ENCODE results near the gene TTC16. TPM values are rescaled to one million over a fixed set of nuclear protein-coding genes. Genes with fewer than 3 reads are reported as not detected.

The TTC16 gene
- total RNA-seq, 1 experiment from 2014 or later = not detected

- TF ChIP-seq TP53 (CRISPR knock-in tag; IDR thresholded peaks at IDR 0.05) = no peak
- no peak for TF ChIP-seq SMAD3 (CRISPR knock-in tag; IDR thresholded peaks at IDR 0.05; ENCODE audit: borderline replicate concordance)
- TF ChIP-seq, protein P1, sequence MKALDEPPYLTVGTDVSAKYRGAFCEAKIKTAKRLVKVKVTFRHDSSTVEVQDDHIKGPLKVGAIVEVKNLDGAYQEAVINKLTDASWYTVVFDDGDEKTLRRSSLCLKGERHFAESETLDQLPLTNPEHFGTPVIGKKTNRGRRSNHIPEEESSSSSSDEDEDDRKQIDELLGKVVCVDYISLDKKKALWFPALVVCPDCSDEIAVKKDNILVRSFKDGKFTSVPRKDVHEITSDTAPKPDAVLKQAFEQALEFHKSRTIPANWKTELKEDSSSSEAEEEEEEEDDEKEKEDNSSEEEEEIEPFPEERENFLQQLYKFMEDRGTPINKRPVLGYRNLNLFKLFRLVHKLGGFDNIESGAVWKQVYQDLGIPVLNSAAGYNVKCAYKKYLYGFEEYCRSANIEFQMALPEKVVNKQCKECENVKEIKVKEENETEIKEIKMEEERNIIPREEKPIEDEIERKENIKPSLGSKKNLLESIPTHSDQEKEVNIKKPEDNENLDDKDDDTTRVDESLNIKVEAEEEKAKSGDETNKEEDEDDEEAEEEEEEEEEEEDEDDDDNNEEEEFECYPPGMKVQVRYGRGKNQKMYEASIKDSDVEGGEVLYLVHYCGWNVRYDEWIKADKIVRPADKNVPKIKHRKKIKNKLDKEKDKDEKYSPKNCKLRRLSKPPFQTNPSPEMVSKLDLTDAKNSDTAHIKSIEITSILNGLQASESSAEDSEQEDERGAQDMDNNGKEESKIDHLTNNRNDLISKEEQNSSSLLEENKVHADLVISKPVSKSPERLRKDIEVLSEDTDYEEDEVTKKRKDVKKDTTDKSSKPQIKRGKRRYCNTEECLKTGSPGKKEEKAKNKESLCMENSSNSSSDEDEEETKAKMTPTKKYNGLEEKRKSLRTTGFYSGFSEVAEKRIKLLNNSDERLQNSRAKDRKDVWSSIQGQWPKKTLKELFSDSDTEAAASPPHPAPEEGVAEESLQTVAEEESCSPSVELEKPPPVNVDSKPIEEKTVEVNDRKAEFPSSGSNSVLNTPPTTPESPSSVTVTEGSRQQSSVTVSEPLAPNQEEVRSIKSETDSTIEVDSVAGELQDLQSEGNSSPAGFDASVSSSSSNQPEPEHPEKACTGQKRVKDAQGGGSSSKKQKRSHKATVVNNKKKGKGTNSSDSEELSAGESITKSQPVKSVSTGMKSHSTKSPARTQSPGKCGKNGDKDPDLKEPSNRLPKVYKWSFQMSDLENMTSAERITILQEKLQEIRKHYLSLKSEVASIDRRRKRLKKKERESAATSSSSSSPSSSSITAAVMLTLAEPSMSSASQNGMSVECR (CRISPR knock-in tag; IDR thresholded peaks at IDR 0.05; ENCODE audit: borderline replicate concordance) = no peak
- TF ChIP-seq ERG (CRISPR knock-in tag; IDR thresholded peaks at IDR 0.05) = no peak
- TF ChIP-seq CREM (CRISPR knock-in tag; IDR thresholded peaks at IDR 0.05) = no peak
- no peak for TF ChIP-seq GRHL2 (CRISPR knock-in tag; IDR thresholded peaks at IDR 0.05; ENCODE audit: insufficient replicate concordance, severe bottlenecking)
- no peak for TF ChIP-seq JAZF1 (CRISPR knock-in tag; IDR thresholded peaks at IDR 0.05)
- no peak for TF ChIP-seq TEAD1 (CRISPR knock-in tag; IDR thresholded peaks at IDR 0.05)
These were observed 17.7 kb downstream of the TTC16 start (continued) for GRCh38 chr9:127733614-127734013.

- peak; percentile 35 for DNase-seq (ENCODE audit: low spot score)
- ATAC-seq = peak; percentile 3
- CTCF ChIA-PET = interaction anchor here (0.6 to 4.5 kb wide), 123 partner anchors 9 to 887 kb away, joined by 3 to 80 read pairs (median 6); partner anchors contain the start of genes AK1, CDK9, CFAP157 and ENG
- H3K27ac Mint-ChIP-seq = no peak overlapping the region
- TF ChIP-seq ZBTB43 (CRISPR knock-in tag; IDR thresholded peaks at IDR 0.05) = no peak
- peak; percentile 98; the same call in 1 of the 2 replicates for TF ChIP-seq CTCF (IDR thresholded peaks at IDR 0.05)
- peaks cover 7% of the 10 kb centered on the region for H3K27me3 Mint-ChIP-seq (ENCODE audit: low read depth)
- H3K4me1 Mint-ChIP-seq = peaks cover 11% of the 10 kb centered on the region
- H3K9me3 Mint-ChIP-seq = no peaks in the 10 kb centered on the region
- no peaks in the 10 kb centered on the region for H3K36me3 Mint-ChIP-seq
- H3K4me3 Mint-ChIP-seq = peak overlapping the region; percentile 65
- POLR2A ChIA-PET = interaction anchor here (0.6 to 1.5 kb wide), 7 partner anchors 28 to 1781 kb away, joined by 3 to 9 read pairs (median 4); partner anchors contain the start of genes CFAP157 and SLC2A8
These were observed 18.4 kb downstream of the TTC16 start for GRCh38 chr9:127734247-127734746.

- no peak within 1 kb of the TSS for H3K27ac Mint-ChIP-seq
- ATAC-seq = peak; percentile 90
- CTCF ChIA-PET = interaction anchor here (0.6 to 4.5 kb wide), 130 partner anchors 8 to 888 kb away, joined by 3 to 80 read pairs (median 6); partner anchors contain the start of genes AK1, CDK9, CFAP157 and ENG
- DNase-seq (ENCODE audit: low spot score) = peak; percentile 99
- POLR2A ChIA-PET = interaction anchor here (0.6 to 1.5 kb wide), 7 partner anchors 29 to 1780 kb away, joined by 3 to 9 read pairs (median 4); partner anchors contain the start of genes CFAP157 and SLC2A8
- H3K27me3 Mint-ChIP-seq (ENCODE audit: low read depth) = peaks cover 7% of the 10 kb centered on the region
- H3K4me1 Mint-ChIP-seq = peaks cover 11% of the 10 kb centered on the region
- no peaks in the 10 kb centered on the region for H3K36me3 Mint-ChIP-seq
- H3K9me3 Mint-ChIP-seq = no peaks in the 10 kb centered on the region
- peak within 1 kb of the TSS; percentile 72 for H3K4me3 Mint-ChIP-seq
- TF ChIP-seq ZBTB43 (CRISPR knock-in tag; IDR thresholded peaks at IDR 0.05) = no peak
- no peak for TF ChIP-seq ZNF138 (CRISPR knock-in tag; conservative IDR thresholded peaks at IDR 0.05)
- peak; percentile 13; the same call in 1 of the 2 replicates for TF ChIP-seq FOXP4 (CRISPR knock-in tag; IDR thresholded peaks at IDR 0.05)
- TF ChIP-seq TEAD1 (CRISPR knock-in tag; IDR thresholded peaks at IDR 0.05) = peak; percentile 35; the same call in 1 of the 2 replicates
- TF ChIP-seq SMAD3 (CRISPR knock-in tag; IDR thresholded peaks at IDR 0.05; ENCODE audit: borderline replicate concordance) = 0 out of 2 replicates have a peak, but pooled peaks have one; percentile 24
- peak; percentile 94 for TF ChIP-seq FOXK1 (CRISPR knock-in tag; IDR thresholded peaks at IDR 0.05)
- peak; percentile 32; the same call in 1 of the 2 replicates for TF ChIP-seq USF1 (CRISPR knock-in tag; IDR thresholded peaks at IDR 0.05)
These were observed 19.1 kb downstream of the TTC16 start, which contains the start of gene TOR2A for GRCh38 chr9:127734747-127735529. TSS of gene TOR2A (minus strand) at chr9:127735294. CDS start at chr9:127735270, 24 bp downstream.
